Activated effector memory CD4-positive, alpha-beta T cell treated with anti-CD3 and anti-CD28 coated beads, Interleukin-2, amount 50 U/mL, for 16 hours (primary cell): ENCODE data around the gene VSIG4.

Experiments
- DNase-seq: peaks from one replicate; pipeline ENCODE4 v3.0.0-alpha.2; 2020

VSIG4 gene

DNA sequence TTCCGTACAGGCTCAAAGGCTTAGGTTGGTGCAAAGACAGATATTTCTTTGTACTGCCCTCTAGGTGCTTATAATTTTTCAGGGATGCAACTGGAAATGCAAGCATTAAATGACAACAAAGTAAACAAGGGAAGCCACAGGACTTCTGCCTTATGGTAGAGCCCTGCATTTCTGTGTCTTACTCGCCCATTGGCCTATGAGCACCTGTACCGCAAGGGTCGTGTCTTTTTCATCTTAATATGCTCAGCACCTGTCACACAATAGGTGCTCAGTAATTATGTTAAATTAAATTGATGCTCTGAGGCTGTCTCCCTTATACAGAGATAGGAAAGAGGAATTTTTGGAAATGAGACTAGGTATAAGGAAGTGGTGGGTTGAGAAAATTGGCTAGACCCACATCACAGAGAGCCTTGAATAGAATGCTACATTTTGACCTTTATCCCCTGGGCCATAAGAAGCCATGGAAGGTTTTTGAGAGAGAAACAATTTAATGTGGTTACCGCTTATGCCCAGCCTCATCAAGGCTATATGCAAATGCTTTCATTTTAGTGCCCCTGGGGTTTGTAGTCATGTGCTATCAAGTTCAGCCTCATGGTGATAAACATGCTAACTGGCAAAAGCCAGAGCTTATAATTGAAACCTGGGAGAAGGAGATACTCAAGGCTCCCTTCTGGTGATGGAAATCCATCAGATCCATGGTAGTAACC lies 16.3 kb downstream of the VSIG4 start:
- no peak for DNase-seq

DNA sequence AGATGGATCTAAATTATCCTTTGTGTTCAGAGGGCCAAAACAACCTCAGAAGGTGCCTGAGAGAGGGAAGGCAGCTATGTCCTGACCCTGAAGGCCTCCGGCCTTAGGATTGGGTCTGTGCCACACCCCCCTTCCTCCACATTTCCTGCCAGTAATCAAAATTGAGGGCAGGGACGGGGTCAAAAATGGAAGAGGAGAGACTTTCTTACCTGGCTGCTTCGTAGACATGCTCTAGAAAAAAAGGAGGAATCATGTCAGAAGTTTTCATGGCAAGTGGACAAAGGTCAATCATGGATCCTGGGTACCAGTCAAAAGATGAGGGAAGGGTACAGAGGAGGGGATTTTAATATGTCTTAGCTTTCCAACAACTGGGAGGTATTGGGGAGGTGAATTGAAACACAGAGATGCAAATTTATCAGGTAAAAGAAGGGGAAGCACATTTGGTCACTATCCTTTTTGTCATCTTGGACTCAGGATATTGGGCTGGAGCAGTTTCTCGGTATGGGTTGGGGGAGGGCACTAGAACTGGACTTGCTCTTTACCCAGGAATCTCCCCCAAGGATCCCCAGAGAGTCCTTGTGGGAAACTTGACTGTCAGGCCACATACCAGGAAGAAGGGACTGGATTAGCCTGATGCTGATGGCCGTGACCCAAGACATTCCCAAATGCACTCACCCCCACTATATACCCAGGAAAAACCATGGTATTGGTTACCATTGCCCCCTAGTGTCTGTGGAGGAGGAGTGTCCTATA lies 17.1 kb downstream of the VSIG4 start:
- no peak for DNase-seq

DNA sequence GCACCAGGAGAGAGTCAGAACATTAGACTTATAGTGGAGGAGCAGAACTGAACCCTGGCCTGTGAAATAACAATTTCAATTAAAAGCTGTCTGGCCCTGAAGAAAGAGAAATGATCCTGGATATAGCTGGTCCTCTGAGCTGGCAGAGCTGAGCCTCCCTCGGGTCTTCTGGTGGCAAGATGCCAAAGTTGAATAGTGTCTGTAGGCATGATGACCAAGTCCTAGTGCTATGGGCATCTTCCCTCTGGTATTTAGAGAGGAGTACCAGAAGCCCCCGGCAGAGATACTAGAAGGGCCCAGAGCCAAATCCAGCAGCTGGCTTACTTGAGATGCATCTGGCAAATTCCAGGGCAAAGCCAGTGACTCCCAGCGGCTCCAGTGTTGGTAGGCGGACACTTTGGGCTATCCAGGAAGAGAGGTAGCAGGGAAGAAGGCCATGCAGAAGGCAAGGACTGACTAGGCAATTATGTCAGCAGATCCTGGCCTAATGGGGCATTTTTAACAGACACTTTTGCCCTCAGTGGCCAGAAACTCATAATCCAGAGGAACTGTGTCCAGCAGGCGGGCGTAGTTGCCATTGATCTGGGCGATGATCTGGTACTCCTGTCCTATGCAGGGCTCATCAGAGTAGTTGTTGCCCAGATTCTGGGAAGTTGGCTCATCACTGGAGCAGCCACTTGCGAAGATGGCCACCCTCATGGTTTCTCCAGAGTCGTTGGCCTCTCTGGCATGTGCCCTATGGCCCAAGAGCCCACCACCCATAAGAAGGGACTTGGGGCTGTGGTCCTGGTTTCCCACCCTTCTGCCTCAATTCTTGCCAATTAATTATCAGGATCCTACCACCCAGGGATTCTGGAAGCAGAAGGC lies 17.9 kb downstream of the VSIG4 start:
- DNase-seq = no peak

DNA sequence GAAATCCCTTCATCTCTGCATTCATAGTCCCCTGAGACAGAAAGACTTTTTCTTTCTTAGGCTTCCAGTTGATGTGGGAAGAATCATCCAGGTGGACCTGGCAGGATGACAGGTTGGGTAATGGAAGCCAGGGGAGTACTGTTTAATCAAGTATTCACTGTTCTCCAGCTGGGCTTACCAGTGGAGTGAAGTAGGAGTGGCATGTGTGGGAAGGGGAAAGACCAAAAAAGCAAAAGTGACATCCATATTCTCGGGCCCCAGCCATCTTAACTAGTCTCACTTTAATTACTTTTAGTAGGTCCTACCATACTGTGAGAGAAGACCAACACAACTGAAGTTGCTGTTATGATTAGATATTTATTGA lies 18.5 kb downstream of the VSIG4 start:
- DNase-seq = no peak

DNA sequence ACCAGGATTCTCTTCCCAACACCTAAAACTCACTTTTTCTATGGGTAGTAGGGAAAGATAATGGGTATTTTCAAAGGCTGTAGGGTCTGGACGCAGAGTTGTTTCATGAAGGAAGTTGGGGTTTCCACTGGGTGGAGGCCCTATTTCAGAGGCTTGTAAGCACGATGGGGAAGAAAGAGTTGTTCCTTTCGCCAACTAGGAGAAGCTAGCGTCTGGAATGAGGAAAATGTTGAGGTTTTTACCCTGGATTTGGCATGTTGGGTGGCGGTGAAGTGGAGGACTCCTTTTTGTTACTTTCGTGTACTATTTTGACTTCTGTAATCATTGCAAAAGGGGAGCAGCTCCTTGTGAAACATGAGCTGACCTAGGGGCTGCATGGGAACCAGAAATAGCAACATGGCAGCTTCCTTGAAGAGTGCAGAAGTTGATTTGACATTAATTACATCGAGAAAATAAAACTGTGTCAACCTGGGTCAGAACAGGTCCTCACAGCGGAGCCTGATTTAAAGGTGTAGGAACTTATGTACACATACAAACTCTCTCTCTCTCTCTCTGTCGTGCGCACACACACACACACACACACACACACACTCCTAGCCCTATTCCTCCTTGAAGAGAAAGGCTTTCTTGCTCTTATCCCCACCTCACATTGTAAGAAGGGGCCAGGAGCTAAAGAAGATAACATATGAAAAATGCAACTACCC lies 19.1 kb downstream of the VSIG4 start:
- DNase-seq = no peak

DNA sequence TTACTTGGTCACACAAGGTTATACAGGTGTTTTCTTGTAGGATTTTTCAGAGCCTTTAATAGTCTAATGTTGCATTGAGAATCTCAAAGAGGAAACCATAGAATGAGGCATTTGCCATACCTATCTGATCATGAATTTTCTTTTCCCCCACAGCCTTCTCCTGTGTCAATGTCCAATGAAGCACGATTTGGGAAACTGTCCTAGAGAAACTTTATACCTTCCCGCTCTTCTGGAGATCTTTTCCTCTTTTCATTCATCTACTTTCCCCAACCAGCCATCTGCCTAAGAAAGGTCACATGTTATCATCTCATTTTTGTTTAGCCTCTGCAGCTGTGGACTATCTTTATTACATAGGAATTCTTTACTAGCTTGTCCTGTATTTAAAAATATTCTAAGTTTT lies 19.9 kb downstream of the VSIG4 start:
- DNase-seq = no peak

DNA sequence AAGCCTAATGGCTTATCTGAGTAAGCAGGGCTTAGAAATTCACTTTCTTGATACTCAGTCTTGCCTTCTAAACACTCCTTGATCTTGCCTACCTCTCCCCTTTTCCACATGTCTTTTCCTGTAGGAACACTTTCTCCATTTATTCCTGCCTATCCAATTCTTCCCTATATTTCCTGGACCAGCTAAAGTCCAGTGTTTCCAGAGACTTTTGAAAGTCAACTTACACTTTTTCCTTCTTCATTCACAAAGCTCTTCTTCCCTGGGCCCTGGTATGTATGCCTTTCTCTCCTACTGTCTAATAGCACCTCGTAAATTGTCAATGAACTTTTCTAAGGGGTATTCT lies 20.6 kb downstream of the VSIG4 start:
- no peak for DNase-seq

DNA sequence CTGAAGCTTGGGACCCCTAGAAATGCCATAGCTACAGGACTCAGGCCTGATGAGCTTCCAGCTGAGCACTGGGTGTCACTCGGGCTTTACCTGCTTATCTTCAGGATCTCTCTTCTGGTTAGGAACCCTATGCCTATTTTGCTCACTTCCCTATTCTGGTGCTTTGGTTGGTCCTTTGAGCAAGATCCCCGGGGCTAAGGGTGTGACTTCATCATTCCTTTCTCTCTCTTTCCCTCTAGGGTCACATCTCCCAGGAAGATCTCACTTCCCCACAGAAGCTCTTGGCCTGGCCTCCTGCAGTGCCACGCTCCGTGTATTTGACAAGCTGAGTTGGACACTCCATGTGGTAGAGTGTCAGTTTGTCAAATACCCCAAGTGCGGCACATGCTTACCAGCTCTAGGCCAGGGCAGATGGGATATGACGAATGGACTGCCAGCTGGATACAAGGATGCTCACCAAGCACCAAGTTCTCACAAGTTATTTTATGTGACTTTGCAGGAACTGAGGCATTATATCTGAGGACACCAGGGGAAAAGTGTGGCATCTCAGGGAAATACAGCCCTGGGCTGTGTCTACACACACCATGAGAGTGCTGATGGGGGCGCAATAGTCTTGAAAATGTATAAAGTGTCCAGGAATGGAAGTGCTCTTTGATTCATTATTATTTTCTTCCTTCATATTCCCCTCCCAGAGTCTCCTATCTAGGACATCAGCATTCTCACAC lies 21.1 kb downstream of the VSIG4 start:
- no peak for DNase-seq

DNA sequence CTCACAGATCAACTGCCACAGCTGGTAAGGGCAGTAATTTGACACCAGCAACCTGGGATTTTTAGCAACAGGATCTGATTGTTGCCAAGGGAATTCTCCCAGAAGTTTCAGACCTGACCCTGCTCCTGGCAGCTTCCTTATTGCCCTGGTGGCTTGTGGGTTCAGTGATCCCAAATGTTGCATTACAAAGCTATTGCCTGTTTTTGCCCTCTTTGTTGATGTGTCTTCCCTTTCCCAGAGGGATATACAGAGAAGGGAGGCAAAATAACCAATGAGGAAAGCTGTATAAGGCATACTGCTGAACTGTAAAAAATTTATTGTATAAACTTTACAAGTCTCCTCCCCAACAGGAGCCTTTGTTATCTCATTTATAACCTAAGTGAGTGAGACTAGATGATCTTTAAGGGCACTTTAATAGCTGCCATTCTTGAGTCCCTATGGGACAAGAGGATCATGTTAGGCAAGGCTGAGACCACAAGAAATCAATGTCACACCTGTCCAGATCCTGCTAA lies 22.2 kb downstream of the VSIG4 start:
- DNase-seq = no peak

DNA sequence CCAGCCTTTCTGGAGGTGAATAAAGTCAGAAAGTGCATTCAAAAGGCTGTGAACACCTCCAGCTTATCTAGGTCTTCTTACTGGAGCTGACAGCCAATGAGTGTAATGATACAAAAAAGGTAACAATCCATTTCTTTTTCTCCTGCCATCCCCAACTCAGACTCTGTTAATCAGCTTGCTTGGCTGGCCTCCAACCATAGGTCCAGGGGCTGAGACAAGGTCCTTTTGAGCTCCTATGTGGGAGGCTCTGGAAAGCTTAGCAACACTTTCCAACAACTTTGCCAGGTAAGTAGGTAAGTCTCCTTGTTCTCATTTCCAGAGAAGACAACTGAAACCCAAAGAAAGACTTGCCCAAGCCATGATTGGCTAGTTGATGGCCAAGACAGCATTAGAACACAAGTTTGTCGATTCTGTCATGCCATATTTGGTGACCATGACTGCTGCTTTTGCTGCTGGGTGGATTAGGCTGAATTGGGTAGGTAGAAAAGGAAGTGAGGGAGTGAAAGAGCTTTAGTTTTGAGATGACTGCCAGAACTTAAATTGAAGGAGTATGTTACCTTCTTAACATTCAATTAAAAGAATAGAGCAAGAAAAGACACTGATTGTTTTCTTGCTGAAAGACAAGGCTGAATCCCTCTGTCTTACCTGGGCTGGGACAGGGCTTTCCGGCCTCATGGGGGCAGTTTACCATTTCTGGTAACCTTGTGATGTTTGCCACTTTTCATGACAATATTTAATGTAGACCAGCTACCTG lies 22.8 kb downstream of the VSIG4 start:
- DNase-seq = no peak

DNA sequence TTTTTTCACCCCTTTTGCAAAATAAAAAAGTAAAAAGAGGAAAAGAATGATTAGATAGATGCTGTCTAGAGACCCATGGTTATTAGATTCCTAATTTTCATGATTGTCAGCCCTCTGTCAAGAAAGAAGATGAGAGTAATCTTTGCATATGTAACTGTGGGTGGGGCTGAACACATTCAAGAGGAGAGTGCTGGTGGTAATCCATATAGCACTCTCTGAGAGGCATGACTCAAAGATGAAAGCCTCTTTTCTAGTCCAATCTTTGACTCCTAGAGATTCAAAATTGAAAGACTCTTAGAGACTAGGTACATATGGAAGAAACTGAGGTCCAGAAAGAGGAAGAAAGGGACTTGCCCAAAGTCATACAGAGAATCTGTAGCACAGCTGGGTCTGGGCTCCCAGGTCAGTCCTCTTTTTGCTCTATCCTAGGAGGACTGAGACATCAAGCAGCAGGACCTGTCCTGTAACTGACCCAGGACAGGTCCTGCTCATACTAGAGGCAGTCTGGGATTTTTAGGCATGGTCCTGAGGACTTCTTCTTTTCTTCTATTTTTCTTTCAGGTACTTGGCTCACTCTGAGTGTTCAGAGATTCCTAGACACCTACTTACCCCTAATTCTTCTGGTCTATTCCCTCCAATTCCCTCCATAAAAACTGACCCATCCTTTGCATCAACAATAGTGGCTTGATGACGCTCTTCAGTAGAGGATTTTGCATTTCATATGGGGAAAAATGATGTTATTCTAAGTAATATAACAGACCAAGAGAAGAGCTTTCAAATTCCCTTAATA lies 23.8 kb downstream of the VSIG4 start:
- no peak for DNase-seq

DNA sequence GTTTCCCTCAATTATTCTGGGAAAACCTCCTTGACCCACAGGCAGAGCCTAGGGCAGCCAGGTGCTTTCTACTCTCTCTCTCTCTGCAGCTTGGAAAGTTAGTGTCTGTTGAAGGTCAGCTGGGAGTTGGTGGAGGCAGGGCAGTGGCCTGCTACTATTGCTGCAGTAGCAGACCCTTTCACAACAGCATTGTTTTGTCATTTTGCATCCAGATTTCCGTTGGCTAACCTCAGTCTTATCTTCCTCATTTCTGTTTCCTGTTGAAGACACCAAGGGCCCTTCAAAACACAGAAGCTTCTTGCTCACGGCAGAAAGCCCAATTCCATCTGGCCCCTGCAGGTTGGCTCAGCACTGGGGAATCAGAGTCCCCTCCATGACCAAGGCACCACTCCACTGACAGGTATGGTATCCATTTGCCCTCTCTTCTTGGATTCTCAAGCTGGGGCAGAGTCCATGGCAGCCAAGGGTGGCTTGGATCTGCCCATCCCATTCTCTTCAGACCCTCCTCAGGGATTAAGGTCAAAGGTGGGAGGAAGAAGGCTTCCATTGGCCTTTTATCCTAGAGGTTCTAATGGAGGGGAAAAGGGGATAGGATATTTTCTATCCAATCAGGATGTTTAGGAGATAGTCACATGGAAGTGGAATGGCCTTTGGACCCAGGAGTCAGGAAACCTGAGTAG lies 24.6 kb downstream of the VSIG4 start:
- DNase-seq = no peak

DNA sequence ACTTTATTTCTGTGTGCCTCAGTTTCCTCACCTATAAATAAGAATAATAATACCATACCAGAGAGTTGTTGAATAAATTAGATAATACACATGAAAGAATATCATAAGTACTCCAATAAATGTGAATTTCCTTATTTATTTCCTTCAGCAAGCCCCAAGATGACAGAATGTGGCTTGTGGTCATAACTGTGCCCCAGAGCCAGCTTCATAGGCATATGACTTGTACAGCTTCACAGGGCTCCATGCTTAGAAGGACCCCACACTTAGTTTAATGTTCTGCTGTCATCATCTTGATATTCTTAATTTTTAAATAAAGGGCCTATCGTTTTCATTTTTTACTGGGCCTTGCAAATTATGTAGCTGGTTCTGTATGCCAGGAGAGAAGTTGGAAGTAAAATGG lies 25.3 kb downstream of the VSIG4 start:
- no peak for DNase-seq

DNA sequence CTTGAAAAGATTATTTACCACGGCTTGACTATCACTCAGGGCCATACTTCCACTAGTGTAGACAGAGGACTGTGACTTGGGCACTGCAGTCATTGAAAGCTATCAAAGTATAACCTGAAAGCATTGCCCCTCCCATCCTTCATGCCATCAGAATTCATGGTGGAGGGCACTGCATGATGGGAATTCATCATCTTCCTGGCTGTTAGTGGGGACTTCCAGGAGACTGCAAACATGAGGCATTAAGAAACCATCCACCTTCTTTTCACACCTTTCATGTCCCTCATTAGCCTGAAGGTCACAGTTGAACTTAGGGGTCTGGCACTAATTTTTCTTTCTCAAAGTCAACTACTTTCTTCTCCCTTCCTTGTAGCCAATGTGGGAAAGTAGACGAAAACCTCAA lies 25.8 kb downstream of the VSIG4 start:
- no peak for DNase-seq

DNA sequence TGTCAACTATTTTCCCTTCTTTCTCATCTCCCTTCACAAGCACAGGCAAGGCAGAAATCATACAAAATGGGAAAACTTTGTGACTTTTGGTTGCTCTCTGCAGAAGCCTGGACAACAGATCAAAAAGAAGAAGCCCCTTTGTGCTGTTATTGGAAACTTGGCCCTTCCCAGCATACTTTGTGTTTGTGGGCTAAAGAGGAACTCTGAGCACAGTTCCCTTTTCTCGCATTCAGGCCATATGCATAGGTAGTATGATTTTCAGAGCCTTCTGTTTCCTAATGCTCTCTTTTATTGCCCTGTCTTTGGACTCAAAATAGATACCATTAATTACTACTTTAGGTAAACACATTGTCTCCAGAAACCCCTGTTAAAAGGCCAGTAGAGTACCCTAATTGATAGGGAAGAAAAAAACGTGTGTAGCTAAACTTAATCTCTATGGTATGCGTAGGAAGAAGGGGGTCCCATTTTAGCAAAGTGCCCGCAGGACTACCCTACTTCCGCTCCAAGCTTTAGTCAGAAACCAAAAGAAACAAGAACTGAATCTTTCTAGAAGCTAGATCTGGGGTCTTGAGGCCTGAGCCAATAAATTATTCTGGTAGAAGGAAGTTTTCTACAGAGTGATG lies 26.6 kb downstream of the VSIG4 start:
- DNase-seq = no peak

DNA sequence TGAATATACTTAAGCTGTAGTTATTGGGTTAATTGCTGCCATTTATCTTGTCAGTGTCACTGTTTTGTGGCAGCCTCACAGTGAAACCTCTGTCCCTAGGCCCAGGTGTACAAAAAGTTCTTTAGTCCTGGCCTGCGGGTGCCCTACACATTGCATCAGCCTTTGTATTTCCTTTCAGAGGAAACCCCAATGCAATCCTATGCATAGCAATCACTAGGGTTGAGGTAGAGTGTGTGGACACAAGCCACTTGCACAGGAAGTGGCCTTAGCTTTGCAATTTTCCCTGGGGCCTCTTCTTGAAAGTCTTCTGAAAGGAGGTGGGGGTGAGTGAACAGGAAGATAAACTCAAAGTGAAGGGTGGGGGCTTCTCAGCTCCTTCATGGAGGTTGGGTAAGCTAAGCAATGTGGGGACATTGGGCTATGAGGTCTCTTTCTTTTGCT lies 27.8 kb downstream of the VSIG4 start:
- DNase-seq = no peak

DNA sequence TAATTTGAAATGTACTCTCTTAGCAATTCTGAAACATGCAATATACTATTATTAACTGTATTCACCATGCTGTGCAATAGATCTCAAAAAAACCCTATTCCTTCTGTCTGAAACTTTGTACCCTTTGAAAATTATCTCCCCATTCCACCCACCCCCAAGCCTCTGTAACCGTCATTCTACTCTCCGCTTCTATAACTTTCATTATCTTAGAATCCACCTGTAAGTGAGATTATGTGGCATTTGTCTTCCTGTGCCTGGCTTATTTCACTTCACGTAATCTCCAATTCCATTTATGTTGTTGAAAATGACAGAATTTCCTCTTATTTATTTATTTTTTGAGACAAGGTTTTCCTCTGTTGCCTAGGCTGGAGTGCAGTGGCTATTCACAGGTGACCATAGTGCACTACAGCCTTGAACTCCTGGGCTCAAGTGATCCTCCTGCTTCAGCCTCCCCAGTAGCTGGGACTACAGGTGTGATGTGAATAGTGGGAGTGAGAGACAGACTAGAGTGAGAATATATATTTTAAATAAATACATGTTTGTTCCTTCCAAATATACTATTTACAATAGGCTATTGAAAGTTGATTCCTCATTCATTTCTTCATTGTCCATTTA lies 30.5 kb downstream of the VSIG4 start:
- no peak for DNase-seq

DNA sequence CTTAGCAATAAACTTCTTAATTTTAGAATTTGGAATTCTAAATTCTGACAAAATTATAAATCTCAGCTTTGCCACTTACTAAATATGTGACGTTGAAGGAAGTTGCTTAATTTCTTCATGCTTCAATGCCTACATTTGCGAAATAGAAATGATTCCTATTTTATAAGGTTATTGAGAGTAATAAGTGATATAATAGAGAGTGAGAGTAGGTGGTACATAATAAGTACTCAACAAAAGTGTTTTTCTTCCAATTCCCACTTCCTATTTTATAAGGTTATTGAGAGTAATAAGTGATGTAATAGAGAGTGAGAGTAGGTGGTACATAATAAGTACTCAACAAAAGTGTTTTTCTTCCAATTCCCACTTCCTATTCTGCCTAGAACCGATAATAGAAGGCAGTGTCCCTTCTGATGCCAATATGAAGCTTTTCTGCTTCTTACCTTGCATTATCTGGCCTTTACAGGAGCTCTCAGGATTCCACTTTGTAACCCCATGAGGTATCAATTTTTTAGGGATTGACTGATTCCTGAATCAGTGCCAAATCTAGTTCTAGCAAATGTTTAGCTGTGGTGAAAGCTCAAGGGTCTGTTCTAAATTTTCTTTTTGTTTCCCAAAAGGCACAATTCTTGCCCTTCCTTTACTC lies 31.4 kb downstream of the VSIG4 start:
- DNase-seq = no peak

DNA sequence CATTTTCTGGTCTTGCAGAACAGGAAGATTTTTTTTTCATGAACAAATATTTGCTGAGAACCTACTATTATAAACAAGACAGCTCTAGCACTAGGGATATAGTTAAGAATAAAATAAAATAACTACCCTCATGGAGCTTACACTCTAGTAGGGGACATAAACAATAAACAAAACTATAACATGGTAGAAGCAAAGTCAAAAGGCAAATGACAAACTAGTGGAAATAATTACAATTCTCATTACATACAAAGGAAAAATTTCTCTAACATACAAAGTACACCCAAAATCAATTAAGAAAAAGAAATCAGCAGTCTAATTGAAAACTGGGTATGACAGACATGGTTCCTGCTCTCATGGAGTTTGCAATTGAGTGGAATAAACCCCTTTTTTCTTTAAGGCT lies 32.0 kb downstream of the VSIG4 start:
- no peak for DNase-seq
